ENCODE data around the gene SPTLC3. TPM values are rescaled to one million over a fixed set of nuclear protein-coding genes. Genes with fewer than 3 reads are reported as not detected.
A peak's percentile ranks its signal among the peaks of the same experiment; 100 is the strongest.

The SPTLC3 gene
- 0.10 and 0.18 TPM in 2 replicates for total RNA-seq

- peak within 1 kb of the TSS; percentile 49 for H3K27ac Mint-ChIP-seq
- DNase-seq (ENCODE audit: low spot score) = no peak
- no peaks in the 10 kb centered on the region for H3K36me3 Mint-ChIP-seq (ENCODE audit: low read depth)
- intact Hi-C loops (cut with micrococcal nuclease) = no loop called here
- H3K4me3 Mint-ChIP-seq = peak within 1 kb of the TSS; percentile 43
- H3K27me3 Mint-ChIP-seq (ENCODE audit: insufficient read depth) = peaks cover 4% of the 10 kb centered on the region
- H3K4me1 Mint-ChIP-seq (ENCODE audit: low read depth) = peaks cover 35% of the 10 kb centered on the region
- H3K9me3 Mint-ChIP-seq = no peaks in the 10 kb centered on the region
Measured at GRCh38 chr20:13008761-13009681, at the start of gene SPTLC3. Gene SPTLC3 (plus strand): TSS chr20:13008972. CDS start chr20:13009268, 296 bp downstream.

GRCh38 chr20:12961725-12962124 is 47.0 kb upstream of the SPTLC3 start:
- intact Hi-C loops (cut with micrococcal nuclease) = no loop called here
- no peaks in the 10 kb centered on the region for H3K36me3 Mint-ChIP-seq (ENCODE audit: low read depth)
- no peak overlapping the region for H3K4me3 Mint-ChIP-seq
- no peaks in the 10 kb centered on the region for H3K9me3 Mint-ChIP-seq
- H3K27me3 Mint-ChIP-seq (ENCODE audit: insufficient read depth) = peaks cover 2% of the 10 kb centered on the region
- H3K27ac Mint-ChIP-seq = no peak overlapping the region
- H3K4me1 Mint-ChIP-seq (ENCODE audit: low read depth) = no peaks in the 10 kb centered on the region
- no peak for DNase-seq (ENCODE audit: low spot score)

- intact Hi-C loops (cut with micrococcal nuclease) = no loop called here
- no peaks in the 10 kb centered on the region for H3K4me1 Mint-ChIP-seq (ENCODE audit: low read depth)
- no peaks in the 10 kb centered on the region for H3K36me3 Mint-ChIP-seq (ENCODE audit: low read depth)
- no peaks in the 10 kb centered on the region for H3K9me3 Mint-ChIP-seq
- H3K27ac Mint-ChIP-seq = no peak overlapping the region
- DNase-seq (ENCODE audit: low spot score) = no peak
- peaks cover 2% of the 10 kb centered on the region for H3K27me3 Mint-ChIP-seq (ENCODE audit: insufficient read depth)
- no peak overlapping the region for H3K4me3 Mint-ChIP-seq
Measured at GRCh38 chr20:12962895-12963294, 45.9 kb upstream of the SPTLC3 start.

GRCh38 chr20:12963416-12963815 is 45.4 kb upstream of the SPTLC3 start:
- intact Hi-C loops (cut with micrococcal nuclease) = no loop called here
- H3K4me3 Mint-ChIP-seq = no peak overlapping the region

GRCh38 chr20:12965212-12965869 is 43.4 kb upstream of the SPTLC3 start:
- no peak for DNase-seq (ENCODE audit: low spot score)
- H3K4me1 Mint-ChIP-seq (ENCODE audit: low read depth) = no peaks in the 10 kb centered on the region
- no peak overlapping the region for H3K4me3 Mint-ChIP-seq
- no peaks in the 10 kb centered on the region for H3K27me3 Mint-ChIP-seq (ENCODE audit: insufficient read depth)
- H3K9me3 Mint-ChIP-seq = no peaks in the 10 kb centered on the region
- no peak overlapping the region for H3K27ac Mint-ChIP-seq
- intact Hi-C loops (cut with micrococcal nuclease) = no loop called here
- H3K36me3 Mint-ChIP-seq (ENCODE audit: low read depth) = no peaks in the 10 kb centered on the region

More at GRCh38 chr20:12963416-12963815, 45.4 kb upstream of the SPTLC3 start:
- Mint-ChIP-seq H3K4me1 (ENCODE audit: low read depth) (no peaks in the 10 kb centered on the region), H3K27me3 (ENCODE audit: insufficient read depth) (peaks cover 2% of the 10 kb centered on the region), H3K36me3 (ENCODE audit: low read depth) (no peaks in the 10 kb centered on the region), H3K9me3 (no peaks in the 10 kb centered on the region), H3K27ac (no peak overlapping the region)
- no peak for DNase-seq (ENCODE audit: low spot score)

GRCh38 chr20:12965870-12966251 is 42.9 kb upstream of the SPTLC3 start:
- no peaks in the 10 kb centered on the region for H3K27me3 Mint-ChIP-seq (ENCODE audit: insufficient read depth)
- H3K9me3 Mint-ChIP-seq = no peaks in the 10 kb centered on the region
- no peak overlapping the region for H3K27ac Mint-ChIP-seq
- no peak for DNase-seq (ENCODE audit: low spot score)
- intact Hi-C loops (cut with micrococcal nuclease) = no loop called here
- H3K4me1 Mint-ChIP-seq (ENCODE audit: low read depth) = no peaks in the 10 kb centered on the region
- no peak overlapping the region for H3K4me3 Mint-ChIP-seq
- H3K36me3 Mint-ChIP-seq (ENCODE audit: low read depth) = no peaks in the 10 kb centered on the region

GRCh38 chr20:12966468-12967085 is 42.2 kb upstream of the SPTLC3 start:
- Mint-ChIP-seq H3K27me3 (ENCODE audit: insufficient read depth) (no peaks in the 10 kb centered on the region), H3K36me3 (ENCODE audit: low read depth) (no peaks in the 10 kb centered on the region), H3K4me1 (ENCODE audit: low read depth) (no peaks in the 10 kb centered on the region), H3K27ac (no peak overlapping the region), H3K4me3 (no peak overlapping the region), H3K9me3 (no peaks in the 10 kb centered on the region)
- intact Hi-C loops (cut with micrococcal nuclease) = no loop called here
- DNase-seq (ENCODE audit: low spot score) = no peak

- Mint-ChIP-seq H3K27me3 (ENCODE audit: insufficient read depth) (no peaks in the 10 kb centered on the region), H3K4me3 (no peak overlapping the region), H3K9me3 (no peaks in the 10 kb centered on the region), H3K27ac (no peak overlapping the region), H3K36me3 (ENCODE audit: low read depth) (no peaks in the 10 kb centered on the region), H3K4me1 (ENCODE audit: low read depth) (no peaks in the 10 kb centered on the region)
- intact Hi-C loops (cut with micrococcal nuclease) = no loop called here
- DNase-seq (ENCODE audit: low spot score) = no peak
Measured at GRCh38 chr20:12967932-12968331, 40.8 kb upstream of the SPTLC3 start.

- intact Hi-C loops (cut with micrococcal nuclease) = no loop called here
Measured at GRCh38 chr20:12968472-12968871, 40.3 kb upstream of the SPTLC3 start.

GRCh38 chr20:12969071-12969669 is 39.6 kb upstream of the SPTLC3 start:
- no peak for DNase-seq (ENCODE audit: low spot score)
- H3K36me3 Mint-ChIP-seq (ENCODE audit: low read depth) = no peaks in the 10 kb centered on the region
- H3K4me3 Mint-ChIP-seq = no peak overlapping the region
- H3K4me1 Mint-ChIP-seq (ENCODE audit: low read depth) = no peaks in the 10 kb centered on the region
- H3K27me3 Mint-ChIP-seq (ENCODE audit: insufficient read depth) = no peaks in the 10 kb centered on the region
- H3K27ac Mint-ChIP-seq = no peak overlapping the region
- H3K9me3 Mint-ChIP-seq = no peaks in the 10 kb centered on the region
- intact Hi-C loops (cut with micrococcal nuclease) = no loop called here

More at GRCh38 chr20:12968472-12968871, 40.3 kb upstream of the SPTLC3 start:
- no peaks in the 10 kb centered on the region for H3K9me3 Mint-ChIP-seq
- H3K4me3 Mint-ChIP-seq = no peak overlapping the region
- H3K27me3 Mint-ChIP-seq (ENCODE audit: insufficient read depth) = no peaks in the 10 kb centered on the region
- no peaks in the 10 kb centered on the region for H3K36me3 Mint-ChIP-seq (ENCODE audit: low read depth)
- H3K27ac Mint-ChIP-seq = no peak overlapping the region
- no peaks in the 10 kb centered on the region for H3K4me1 Mint-ChIP-seq (ENCODE audit: low read depth)
- no peak for DNase-seq (ENCODE audit: low spot score)

- no peak for DNase-seq (ENCODE audit: low spot score)
- intact Hi-C loops (cut with micrococcal nuclease) = loop anchor here (1.0 to 2.0 kb wide), 3 partner anchors 136 to 800 kb away; no protein-coding TSS in a partner anchor
- Mint-ChIP-seq H3K4me3 (no peak overlapping the region), H3K27me3 (ENCODE audit: insufficient read depth) (no peaks in the 10 kb centered on the region), H3K27ac (no peak overlapping the region), H3K9me3 (no peaks in the 10 kb centered on the region), H3K4me1 (ENCODE audit: low read depth) (no peaks in the 10 kb centered on the region), H3K36me3 (ENCODE audit: low read depth) (no peaks in the 10 kb centered on the region)
Measured at GRCh38 chr20:12970372-12970821, 38.4 kb upstream of the SPTLC3 start.

GRCh38 chr20:12975833-12976608 is 32.8 kb upstream of the SPTLC3 start:
- Mint-ChIP-seq H3K36me3 (ENCODE audit: low read depth) (no peaks in the 10 kb centered on the region), H3K9me3 (no peaks in the 10 kb centered on the region), H3K27ac (no peak overlapping the region), H3K27me3 (ENCODE audit: insufficient read depth) (no peaks in the 10 kb centered on the region), H3K4me3 (no peak overlapping the region), H3K4me1 (ENCODE audit: low read depth) (no peaks in the 10 kb centered on the region)
- intact Hi-C loops (cut with micrococcal nuclease) = no loop called here
- no peak for DNase-seq (ENCODE audit: low spot score)
